ENCODE data around the gene CELF2. TPM values are rescaled to one million over a fixed set of nuclear protein-coding genes. Genes with fewer than 3 reads are reported as not detected.

Gene CELF2
- total RNA-seq, 1 experiment from 2014 or later = 0.07 TPM

- no TSS peak for BruUV-seq (replicated peaks)
- Mint-ChIP-seq H3K4me1 (ENCODE audit: insufficient read depth, unreplicated experiment) (no peaks in the 10 kb centered on the region), H3K4me3 (ENCODE audit: unreplicated experiment) (no peak overlapping the region), H3K27me3 (ENCODE audit: insufficient read depth, unreplicated experiment) (no peaks in the 10 kb centered on the region), H3K27ac (ENCODE audit: low read depth, unreplicated experiment) (no peak overlapping the region), H3K9me3 (ENCODE audit: unreplicated experiment) (no peaks in the 10 kb centered on the region), H3K36me3 (ENCODE audit: insufficient read depth, unreplicated experiment) (no peaks in the 10 kb centered on the region)
- no peak for DNase-seq (ENCODE audit: unreplicated experiment)
- no peak for TF ChIP-seq CTCF (IDR thresholded peaks at IDR 0.05; ENCODE audit: unreplicated experiment)
- ChIA-PET POLR2A (no interaction called here), CTCF (interaction anchor here (0.6 to 1.0 kb wide), 2 partner anchors 16 to 179 kb away, joined by 3 read pairs; no protein-coding TSS in a partner anchor)
- intact Hi-C loops (cut with micrococcal nuclease) = no loop called here
Measured at GRCh38 chr10:11108356-11108755, 90.7 kb downstream of the CELF2 start.

- no peak overlapping the region for H3K4me3 Mint-ChIP-seq (ENCODE audit: unreplicated experiment)
- no peak for DNase-seq (ENCODE audit: unreplicated experiment)
- H3K27me3 Mint-ChIP-seq (ENCODE audit: insufficient read depth, unreplicated experiment) = no peaks in the 10 kb centered on the region
- TF ChIP-seq CTCF (IDR thresholded peaks at IDR 0.05; ENCODE audit: unreplicated experiment) = no peak
- H3K9me3 Mint-ChIP-seq (ENCODE audit: unreplicated experiment) = no peaks in the 10 kb centered on the region
- no peak overlapping the region for H3K27ac Mint-ChIP-seq (ENCODE audit: low read depth, unreplicated experiment)
- POLR2A ChIA-PET = no interaction called here
- CTCF ChIA-PET = no interaction called here
- intact Hi-C loops (cut with micrococcal nuclease) = no loop called here
- no TSS peak for BruUV-seq (replicated peaks)
- H3K36me3 Mint-ChIP-seq (ENCODE audit: insufficient read depth, unreplicated experiment) = no peaks in the 10 kb centered on the region
- no peaks in the 10 kb centered on the region for H3K4me1 Mint-ChIP-seq (ENCODE audit: insufficient read depth, unreplicated experiment)
Measured at GRCh38 chr10:11109590-11109989, 91.9 kb downstream of the CELF2 start.

DNA sequence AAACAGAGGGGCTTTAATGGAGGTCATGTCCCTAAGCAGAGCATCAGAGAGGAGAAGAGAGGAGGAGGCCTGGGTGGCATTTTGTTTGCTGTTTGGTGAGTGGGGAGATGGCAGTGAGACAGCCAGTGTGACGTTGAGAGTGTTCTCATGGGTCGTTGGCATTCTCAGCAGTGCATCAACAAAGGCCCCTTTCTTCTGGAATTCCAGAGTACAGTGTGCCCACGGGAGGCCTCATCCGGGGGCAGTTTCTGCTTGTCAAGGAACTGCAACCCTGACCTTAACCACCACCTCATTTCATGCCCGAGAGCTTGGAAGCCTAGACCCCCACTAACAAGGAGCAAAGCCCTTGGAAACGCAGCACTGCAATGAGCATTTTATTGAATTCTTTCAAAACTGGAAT is 92.9 kb downstream of the CELF2 start:
- CTCF ChIA-PET = interaction anchor here (0.6 kb wide), 1 partner anchor 27 kb away, joined by 3 read pairs; no protein-coding TSS in a partner anchor
- H3K27ac Mint-ChIP-seq (ENCODE audit: low read depth, unreplicated experiment) = no peak overlapping the region
- BruUV-seq (replicated peaks) = no TSS peak

GRCh38 chr10:11111490-11111889 is 93.8 kb downstream of the CELF2 start:
- intact Hi-C loops (cut with micrococcal nuclease) = loop anchor here (5.0 kb wide), 1 partner anchor 161 kb away; no protein-coding TSS in a partner anchor
- no peaks in the 10 kb centered on the region for H3K9me3 Mint-ChIP-seq (ENCODE audit: unreplicated experiment)
- no TSS peak for BruUV-seq (replicated peaks)
- no peak for TF ChIP-seq CTCF (IDR thresholded peaks at IDR 0.05; ENCODE audit: unreplicated experiment)
- CTCF ChIA-PET = interaction anchor here (0.8 kb wide), 1 partner anchor 13 kb away, joined by 3 read pairs; no protein-coding TSS in a partner anchor
- DNase-seq (ENCODE audit: unreplicated experiment) = no peak
- H3K36me3 Mint-ChIP-seq (ENCODE audit: insufficient read depth, unreplicated experiment) = no peaks in the 10 kb centered on the region
- no peak overlapping the region for H3K4me3 Mint-ChIP-seq (ENCODE audit: unreplicated experiment)
- POLR2A ChIA-PET = no interaction called here
- H3K27me3 Mint-ChIP-seq (ENCODE audit: insufficient read depth, unreplicated experiment) = no peaks in the 10 kb centered on the region
- no peaks in the 10 kb centered on the region for H3K4me1 Mint-ChIP-seq (ENCODE audit: insufficient read depth, unreplicated experiment)
- no peak overlapping the region for H3K27ac Mint-ChIP-seq (ENCODE audit: low read depth, unreplicated experiment)

More for the DNA sequence above, 92.9 kb downstream of the CELF2 start:
- POLR2A ChIA-PET = no interaction called here
- Mint-ChIP-seq H3K4me1 (ENCODE audit: insufficient read depth, unreplicated experiment) (no peaks in the 10 kb centered on the region), H3K4me3 (ENCODE audit: unreplicated experiment) (no peak overlapping the region), H3K27me3 (ENCODE audit: insufficient read depth, unreplicated experiment) (no peaks in the 10 kb centered on the region), H3K9me3 (ENCODE audit: unreplicated experiment) (no peaks in the 10 kb centered on the region), H3K36me3 (ENCODE audit: insufficient read depth, unreplicated experiment) (no peaks in the 10 kb centered on the region)
- intact Hi-C loops (cut with micrococcal nuclease) = loop anchor here (5.0 kb wide), 1 partner anchor 162 kb away; no protein-coding TSS in a partner anchor
- DNase-seq (ENCODE audit: unreplicated experiment) = no peak
- TF ChIP-seq CTCF (IDR thresholded peaks at IDR 0.05; ENCODE audit: unreplicated experiment) = no peak

All from MCF 10A (cell line).